ENCODE data around the gene NT5DC1.

DNA sequence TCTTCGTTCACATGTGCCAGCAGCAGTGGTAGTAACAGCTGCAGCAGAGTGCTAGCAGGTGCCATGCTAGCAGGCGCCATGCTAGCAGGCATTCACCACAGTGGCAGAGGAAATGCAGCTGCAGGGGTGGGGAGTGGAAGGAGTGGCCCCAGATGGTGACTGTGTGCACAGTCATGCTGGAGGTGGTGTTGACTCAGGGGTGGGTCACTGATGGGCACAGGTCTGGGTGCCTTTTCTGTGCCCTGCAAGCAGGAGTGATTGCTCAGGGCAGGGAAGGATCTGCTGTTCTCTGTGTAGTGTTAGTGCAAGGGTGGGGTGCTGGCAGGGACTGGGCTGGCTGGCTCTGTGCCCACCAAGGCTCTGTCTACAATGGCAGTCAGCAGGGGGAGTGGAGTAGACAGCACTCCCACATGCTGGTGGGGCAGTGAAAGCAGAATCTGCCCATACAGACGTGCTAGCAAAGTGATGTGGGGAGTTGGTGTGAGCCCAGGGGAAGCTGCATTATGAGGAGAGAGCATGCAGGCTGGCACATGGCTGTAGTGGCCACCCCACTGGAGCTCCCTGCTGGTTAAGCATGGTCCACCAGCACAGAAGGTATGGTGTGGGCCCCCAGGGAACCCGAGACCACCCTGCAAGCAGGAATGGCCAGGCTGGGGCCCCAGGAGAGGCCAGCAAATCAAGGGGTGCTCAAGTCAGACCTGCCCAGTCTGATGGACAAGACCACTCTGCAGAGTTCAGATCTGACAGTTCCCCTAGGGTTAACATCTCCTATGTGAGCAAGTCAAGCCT lies 164.6 kb downstream of the NT5DC1 start:
- TF ChIP-seq POLR2A (IDR thresholded peaks at IDR 0.05): no peak
- TF ChIP-seq, protein P1, sequence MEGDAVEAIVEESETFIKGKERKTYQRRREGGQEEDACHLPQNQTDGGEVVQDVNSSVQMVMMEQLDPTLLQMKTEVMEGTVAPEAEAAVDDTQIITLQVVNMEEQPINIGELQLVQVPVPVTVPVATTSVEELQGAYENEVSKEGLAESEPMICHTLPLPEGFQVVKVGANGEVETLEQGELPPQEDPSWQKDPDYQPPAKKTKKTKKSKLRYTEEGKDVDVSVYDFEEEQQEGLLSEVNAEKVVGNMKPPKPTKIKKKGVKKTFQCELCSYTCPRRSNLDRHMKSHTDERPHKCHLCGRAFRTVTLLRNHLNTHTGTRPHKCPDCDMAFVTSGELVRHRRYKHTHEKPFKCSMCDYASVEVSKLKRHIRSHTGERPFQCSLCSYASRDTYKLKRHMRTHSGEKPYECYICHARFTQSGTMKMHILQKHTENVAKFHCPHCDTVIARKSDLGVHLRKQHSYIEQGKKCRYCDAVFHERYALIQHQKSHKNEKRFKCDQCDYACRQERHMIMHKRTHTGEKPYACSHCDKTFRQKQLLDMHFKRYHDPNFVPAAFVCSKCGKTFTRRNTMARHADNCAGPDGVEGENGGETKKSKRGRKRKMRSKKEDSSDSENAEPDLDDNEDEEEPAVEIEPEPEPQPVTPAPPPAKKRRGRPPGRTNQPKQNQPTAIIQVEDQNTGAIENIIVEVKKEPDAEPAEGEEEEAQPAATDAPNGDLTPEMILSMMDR (IDR thresholded peaks at IDR 0.05): no peak
